H7 (cell line): ENCODE measurements around the gene NEK8. TPM values are rescaled to one million over a fixed set of nuclear protein-coding genes. Genes with fewer than 3 reads are reported as not detected.
A peak's percentile ranks its signal among the peaks of the same experiment; 100 is the strongest.
"Not testable (repeated sequence)": the region's sequence is repeated elsewhere in the genome, so short reads cannot be mapped to it uniquely, and the experiment has no call there.

Experiments
- DNase-seq: peaks from one replicate; pipeline ENCODE4 v3.0.0; 2012
- H3K27me3 ChIP-seq: 2 replicates; pipeline ENCODE4 v1.6.0; 2011; ENCODE audit warnings: mild to moderate bottlenecking, low read length; ENCODE audit not compliant: control insufficient read depth, insufficient read depth
- H3K36me3 ChIP-seq: replicated peaks from 2 replicates; pipeline ENCODE4 v1.5.1; 2011; ENCODE audit warnings: low read length; ENCODE audit not compliant: control insufficient read depth, insufficient read depth
- H3K4me3 ChIP-seq: 2 replicates; pipeline ENCODE4 v1.5.1; 2011; ENCODE audit warnings: low read depth, mild to moderate bottlenecking, control low read depth, low read length, moderate library complexity; ENCODE audit not compliant: insufficient read depth
- total RNA-seq: library from RNA; depleted of rRNA; stranded (reverse); fragments of >200 nt; shearing (Covaris generic); gene quantifications from 2 replicates; pipeline ENCODE4 v1.2.3, GENCODE V29; 2014

Gene NEK8
- total RNA-seq, 1 experiment from 2014 or later = 10.9 TPM

GRCh38 chr17:28726627-28727491 lies 1.7 kb upstream of the NEK8 start:
- no peaks in the 10 kb centered on the region for H3K27me3 ChIP-seq
- peaks cover 25% of the 10 kb centered on the region for H3K36me3 ChIP-seq
- peak; percentile 95 for DNase-seq
- H3K4me3 ChIP-seq = peak overlapping the region; percentile 90

DNA sequence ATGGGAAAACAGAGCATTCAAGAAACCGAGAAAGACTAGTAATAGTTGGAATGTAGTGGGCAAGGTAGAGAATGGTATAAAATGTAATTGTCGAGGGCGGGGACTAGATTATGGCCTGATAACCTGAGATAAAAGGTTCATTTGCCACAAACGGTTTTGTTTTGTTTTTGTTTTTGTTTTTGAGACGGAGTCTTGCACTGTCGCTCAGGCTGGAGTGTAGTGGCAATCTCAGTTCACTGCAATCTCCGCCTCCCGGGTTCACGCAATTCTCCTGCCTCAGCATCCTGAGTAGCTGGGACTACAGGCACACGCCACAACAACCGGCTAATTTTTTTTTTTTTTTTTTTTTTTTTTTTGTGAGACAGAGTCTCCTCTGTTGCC lies 1.4 kb downstream of the NEK8 start:
- no peak overlapping the region for H3K4me3 ChIP-seq
- DNase-seq = no peak
- no peaks in the 10 kb centered on the region for H3K27me3 ChIP-seq
- H3K36me3 ChIP-seq = peaks cover under 1% of the 10 kb centered on the region

DNA sequence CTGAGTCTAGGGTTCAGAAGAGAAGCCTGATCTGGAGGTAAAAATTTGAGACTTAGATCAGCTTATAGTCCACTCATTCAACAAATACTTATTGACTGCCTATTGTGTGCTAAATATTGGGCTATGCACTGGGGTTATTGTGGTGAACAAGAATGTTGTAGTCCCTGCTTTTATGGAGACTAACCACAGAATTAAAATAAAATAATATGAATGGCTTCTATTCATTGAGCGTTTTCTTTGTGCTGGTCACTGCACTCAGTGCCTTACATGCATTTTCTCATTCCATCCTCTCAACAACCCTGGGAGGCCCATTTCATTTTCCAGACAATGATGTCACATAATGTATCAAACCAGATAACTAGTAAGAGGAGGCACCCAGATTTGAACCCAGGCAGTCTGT lies 4.8 kb downstream of the NEK8 start:
- no peak overlapping the region for H3K4me3 ChIP-seq
- no peaks in the 10 kb centered on the region for H3K27me3 ChIP-seq
- no peak for DNase-seq
- peaks cover 2% of the 10 kb centered on the region for H3K36me3 ChIP-seq

GRCh38 chr17:28734712-28735241 lies 6.2 kb downstream of the NEK8 start:
- Histone ChIP-seq H3K36me3 (peaks cover 6% of the 10 kb centered on the region), H3K27me3 (no peaks in the 10 kb centered on the region), H3K4me3 (no peak overlapping the region)
- DNase-seq = no peak

- Histone ChIP-seq H3K4me3 (no peak overlapping the region), H3K27me3 (no peaks in the 10 kb centered on the region), H3K36me3 (peaks cover 6% of the 10 kb centered on the region)
- no peak for DNase-seq
Measured at GRCh38 chr17:28735242-28735722, 6.7 kb downstream of the NEK8 start.

DNA sequence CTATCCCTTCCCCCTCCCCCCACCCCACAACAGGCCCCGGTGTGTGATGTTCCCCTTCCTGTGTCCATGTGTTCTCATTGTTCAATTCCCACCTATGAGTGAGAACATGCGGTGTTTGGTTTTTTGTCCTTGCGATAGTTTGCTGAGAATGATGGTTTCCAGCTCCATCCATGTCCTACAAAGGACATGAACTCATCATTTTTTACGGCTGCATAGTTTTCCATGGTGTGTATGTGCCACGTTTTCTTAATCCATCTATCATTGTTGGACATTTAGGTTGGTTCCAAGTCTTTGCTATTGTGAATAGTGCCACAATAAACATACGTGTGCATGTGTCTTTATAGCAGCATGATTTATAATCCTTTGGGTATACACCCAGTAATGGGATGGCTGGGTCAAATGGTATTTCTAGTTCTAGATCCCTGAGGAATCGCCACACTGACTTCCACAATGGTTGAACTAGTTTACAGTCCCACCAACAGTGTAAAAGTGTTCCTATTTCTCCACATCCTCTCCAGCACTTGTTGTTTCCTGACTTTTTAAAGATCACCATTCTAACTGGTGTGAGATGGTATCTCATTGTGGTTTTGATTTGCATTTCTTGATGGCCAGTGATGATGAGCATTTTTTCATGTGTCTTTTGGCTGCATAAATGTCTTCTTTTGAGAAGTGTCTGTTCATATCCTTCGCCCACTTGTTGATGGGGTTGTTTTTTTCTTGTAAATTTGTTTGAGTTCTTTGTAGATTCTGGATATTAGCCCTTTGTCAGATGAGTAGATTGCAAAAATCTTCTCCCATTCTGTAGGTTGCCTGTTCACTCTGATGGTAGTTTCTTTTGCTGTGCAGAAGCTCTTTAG lies 7.6 kb downstream of the NEK8 start:
- H3K4me3 ChIP-seq, DNase-seq, H3K27me3 ChIP-seq: not testable (repeated sequence)
- H3K36me3 ChIP-seq = peaks cover 10% of the 10 kb centered on the region

- no peak overlapping the region for H3K4me3 ChIP-seq
- DNase-seq = no peak
- no peaks in the 10 kb centered on the region for H3K27me3 ChIP-seq
- H3K36me3 ChIP-seq = peaks cover 10% of the 10 kb centered on the region
Measured at GRCh38 chr17:28737316-28737715, 8.7 kb downstream of the NEK8 start.

GRCh38 chr17:28737770-28738679 lies 9.4 kb downstream of the NEK8 start:
- Histone ChIP-seq H3K4me3 (no peak overlapping the region), H3K27me3 (no peaks in the 10 kb centered on the region), H3K36me3 (peaks cover 10% of the 10 kb centered on the region)
- DNase-seq = no peak

- no peak overlapping the region for H3K4me3 ChIP-seq
- H3K36me3 ChIP-seq = peaks cover 10% of the 10 kb centered on the region
- no peaks in the 10 kb centered on the region for H3K27me3 ChIP-seq
- DNase-seq = no peak
Measured at GRCh38 chr17:28738680-28739384, 10.2 kb downstream of the NEK8 start.

- H3K36me3 ChIP-seq = peaks cover 9% of the 10 kb centered on the region
- H3K4me3 ChIP-seq = no peak overlapping the region
- no peaks in the 10 kb centered on the region for H3K27me3 ChIP-seq
- no peak for DNase-seq
Measured at GRCh38 chr17:28740406-28741357, 12.1 kb downstream of the NEK8 start.

DNA sequence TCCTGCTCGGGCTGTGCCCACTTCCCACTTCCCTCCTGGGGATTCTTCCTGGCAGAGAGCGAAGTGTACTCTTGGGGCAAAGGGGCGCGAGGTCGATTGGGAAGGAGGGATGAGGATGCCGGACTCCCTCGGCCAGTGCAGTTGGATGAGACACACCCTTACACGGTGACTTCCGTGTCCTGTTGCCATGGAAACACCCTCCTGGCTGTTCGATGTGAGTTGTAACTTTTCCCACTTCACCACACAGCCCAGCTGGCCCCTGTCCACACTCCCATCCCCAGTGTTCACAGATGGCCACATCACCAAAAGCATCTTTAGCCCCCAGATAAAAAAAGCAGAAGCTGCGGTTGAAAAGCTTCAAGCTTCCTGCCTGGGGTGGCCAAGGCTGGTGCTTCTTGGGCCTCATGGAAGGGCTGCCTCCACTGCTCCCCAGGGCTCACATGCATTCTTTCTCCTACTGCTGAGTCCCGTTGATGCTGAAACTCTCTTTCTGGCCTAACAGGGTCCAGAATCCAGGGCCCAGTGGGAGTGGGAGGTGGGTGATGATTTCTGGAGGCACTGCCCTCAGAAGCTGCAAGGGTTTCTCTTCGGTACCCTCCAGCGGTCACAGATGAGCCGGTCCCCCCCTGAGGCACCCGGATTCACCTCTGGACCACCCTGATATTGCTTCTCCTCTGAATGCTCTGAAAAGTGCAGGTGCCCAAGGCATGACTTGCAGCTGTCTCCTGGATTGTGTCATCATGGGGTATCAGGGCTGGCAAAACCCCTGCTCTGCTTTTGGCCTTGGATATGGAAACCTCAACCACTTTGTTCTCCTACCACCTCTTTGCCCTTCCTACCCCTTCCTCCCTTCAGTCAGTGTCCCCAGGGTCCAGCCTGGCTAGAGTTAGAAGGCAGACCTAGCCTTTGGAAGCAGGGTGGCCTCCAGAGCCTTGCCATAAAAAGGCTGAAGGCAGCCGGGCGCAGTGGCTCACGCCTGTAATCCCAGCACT lies 13.1 kb downstream of the NEK8 start:
- Histone ChIP-seq H3K36me3 (peaks cover 15% of the 10 kb centered on the region), H3K4me3 (no peak overlapping the region), H3K27me3 (no peaks in the 10 kb centered on the region)
- DNase-seq = no peak
